DMS53 (cell line): ENCODE results near the gene RPS19BP1.
A peak's percentile ranks its signal among the peaks of the same experiment; 100 is the strongest.

Source experiments
- DNase-seq: peaks from one replicate; lab custom pipeline; 2025; lab: John Stamatoyannopoulos, UW

The RPS19BP1 gene

DNA sequence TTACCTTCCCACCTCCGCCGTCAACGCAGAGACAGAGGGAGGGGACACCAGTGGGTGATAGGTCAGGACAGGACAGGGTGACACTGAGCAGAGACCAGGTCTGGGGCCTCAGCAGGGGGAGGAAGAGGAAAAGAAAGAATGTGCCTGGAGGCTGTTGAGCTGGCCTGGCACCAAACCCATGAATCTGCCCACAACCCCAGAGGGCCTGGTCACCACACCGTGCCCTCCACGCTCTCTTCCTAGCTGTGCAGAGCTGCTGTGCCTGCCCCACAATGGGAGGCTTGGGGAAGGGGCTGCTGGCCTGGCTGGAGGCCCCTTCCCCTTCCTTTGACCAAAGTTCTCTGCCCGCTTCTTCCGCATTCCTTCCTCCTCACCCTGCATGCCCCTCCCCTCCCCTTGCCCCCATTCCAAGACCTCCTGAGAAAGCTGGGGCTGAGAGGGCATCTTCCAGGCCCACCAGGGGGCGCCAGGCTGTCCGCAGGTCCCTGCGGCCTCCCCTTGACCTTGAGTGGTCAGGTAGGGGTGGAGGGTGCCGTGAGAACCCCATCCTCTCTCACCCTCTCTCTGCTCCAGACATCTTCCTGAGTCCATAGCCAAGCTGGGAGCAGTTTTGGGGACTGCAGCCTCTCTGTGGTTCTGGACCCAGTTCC, 27.0 kb upstream of the RPS19BP1 start:
- peak; percentile 46 for DNase-seq

DNA sequence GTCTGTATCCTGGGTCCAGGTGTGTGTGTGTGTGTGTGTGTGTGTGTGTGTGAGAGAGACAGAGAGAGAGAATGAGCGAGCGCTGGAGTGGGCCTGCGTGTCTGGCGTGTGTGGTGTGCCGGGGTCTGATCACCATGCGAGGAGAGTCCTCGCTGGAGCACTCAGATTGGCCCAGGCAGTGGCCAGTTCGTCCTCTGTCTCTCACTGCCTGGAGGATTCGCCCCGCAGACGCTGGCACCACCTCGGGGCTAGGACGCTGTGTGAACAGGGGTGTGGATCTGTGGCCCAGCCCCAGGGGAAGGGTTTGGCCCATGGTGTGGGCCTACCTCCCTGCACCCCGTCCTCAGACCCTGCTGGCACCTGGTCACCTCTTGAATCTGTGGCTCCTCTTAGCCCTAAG, 26.4 kb upstream of the RPS19BP1 start:
- no peak for DNase-seq

DNA sequence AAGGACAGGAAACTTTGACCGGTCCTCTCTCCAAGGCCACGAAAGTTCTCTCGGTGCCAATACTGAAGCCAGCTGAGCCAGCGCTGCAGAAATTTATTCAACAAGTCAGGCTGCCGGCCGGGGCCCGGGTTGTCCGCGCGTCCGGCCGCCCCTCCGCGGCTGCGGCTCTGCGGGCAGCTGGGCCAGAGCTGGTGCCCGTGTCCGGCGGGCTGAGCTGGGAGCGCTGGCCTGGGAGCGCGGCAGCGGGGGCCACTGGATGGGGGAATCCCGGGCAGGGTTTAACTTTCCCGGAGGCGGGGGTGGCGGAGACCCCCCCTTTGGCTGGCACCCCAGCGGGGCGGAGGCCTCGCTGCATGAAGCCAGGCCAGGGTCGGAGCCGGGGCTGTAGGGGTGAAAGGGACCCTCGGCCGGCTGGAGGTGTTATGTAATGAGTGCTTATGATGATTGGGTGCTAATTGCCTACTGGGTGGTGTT, 25.7 kb upstream of the RPS19BP1 start:
- DNase-seq = peak; percentile 27

DNA sequence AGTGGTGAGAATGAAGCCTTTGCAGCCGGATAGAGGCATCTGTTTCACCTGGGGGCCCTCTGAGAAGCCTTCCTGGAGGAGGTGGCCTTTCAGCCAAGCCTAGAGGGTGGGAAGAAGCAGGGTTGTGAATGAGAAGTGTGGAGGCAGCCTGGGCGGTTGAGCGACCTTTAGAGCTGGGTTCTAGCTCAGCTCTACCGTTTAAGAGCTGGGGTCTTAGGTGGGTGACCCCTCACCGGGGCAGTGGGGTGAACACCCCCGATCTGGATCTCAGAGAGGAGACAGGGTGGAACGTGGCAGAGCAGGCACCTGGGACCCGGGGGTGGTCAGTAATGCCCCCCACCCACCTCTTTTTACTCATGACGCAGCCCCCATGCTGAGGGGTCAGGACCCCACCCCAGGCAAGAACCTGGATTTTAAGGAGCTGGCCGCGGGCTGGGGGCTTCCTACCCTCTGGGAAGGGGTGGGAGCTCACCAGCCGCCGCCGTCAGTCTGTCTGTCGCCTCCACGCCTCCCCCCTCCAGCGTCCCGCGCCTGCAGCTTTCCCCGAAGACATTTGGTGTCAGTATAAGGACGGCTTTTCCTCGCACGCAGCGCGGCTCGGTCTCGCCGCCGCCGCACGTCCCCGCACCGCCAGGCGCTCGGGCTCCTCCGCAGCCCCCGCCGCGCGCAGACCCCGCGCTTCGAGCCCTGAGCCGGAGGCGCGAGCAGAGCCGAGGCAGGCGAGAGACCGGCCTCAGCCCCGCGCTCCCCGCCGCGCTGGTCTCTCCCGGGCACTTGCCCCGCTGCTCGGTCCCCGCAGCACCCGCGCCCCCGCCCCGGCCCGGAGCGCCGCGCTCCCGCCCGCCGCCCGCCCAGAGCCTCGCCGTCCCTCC, 24.7 kb upstream of the RPS19BP1 start:
- peak; percentile 58 for DNase-seq

DNA sequence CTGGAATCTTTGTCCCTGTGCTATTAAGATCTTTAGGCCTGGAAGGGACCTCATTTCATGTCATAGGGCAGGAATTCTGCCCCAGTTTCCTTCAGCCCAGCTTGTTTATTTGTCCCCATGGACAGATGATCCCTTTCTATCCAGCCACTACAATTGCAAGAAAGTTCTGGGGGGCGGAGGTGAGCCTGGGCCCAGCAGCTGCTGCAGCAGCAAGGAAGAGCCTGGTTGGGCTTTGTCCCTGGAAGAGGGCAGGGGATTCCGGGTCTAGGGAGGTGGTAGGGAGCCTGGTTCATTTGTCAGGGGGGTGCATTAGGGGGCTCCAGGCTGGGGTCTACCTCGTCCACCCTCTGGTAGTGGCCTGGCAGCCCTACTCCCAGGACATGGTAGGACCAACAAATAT, 21.6 kb upstream of the RPS19BP1 start:
- no peak for DNase-seq

DNA sequence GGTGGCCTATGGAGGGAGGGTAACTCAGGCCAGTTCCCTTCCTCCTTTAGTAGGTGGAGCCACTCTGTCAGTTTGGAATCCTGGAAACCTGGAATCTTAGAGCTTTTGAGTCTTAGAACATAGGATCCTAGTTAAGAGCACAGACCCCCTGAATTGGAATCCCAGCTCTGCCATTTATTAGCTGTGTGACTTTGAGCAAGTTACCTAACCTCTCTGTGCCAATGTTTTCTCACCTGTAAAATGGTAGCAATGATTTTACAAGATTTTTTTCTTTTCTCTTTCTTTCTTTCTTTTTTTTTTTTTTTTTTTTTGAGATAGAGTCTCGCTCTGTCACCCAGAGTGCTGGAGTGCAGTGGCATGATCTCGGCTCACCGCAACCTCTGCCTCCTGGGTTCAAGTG, 20.9 kb upstream of the RPS19BP1 start:
- no peak for DNase-seq

DNA sequence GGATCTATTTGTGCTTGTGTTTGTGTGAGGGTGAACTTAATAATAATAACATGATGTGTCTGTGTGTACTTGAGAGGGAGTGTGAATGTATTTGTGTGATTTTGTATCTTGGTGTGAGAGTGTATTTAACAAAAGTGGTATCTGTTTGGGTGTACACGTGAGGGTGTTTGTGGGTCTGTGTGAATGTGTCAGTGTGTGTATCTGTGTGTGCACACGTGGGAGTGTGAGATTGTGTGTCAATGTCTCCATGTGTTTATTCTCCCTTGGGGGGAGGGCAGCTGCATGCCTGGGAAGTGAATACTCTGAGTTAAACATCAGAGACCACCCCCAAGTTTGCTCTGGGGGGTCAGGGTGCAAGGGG, 15.0 kb upstream of the RPS19BP1 start:
- no peak for DNase-seq

DNA sequence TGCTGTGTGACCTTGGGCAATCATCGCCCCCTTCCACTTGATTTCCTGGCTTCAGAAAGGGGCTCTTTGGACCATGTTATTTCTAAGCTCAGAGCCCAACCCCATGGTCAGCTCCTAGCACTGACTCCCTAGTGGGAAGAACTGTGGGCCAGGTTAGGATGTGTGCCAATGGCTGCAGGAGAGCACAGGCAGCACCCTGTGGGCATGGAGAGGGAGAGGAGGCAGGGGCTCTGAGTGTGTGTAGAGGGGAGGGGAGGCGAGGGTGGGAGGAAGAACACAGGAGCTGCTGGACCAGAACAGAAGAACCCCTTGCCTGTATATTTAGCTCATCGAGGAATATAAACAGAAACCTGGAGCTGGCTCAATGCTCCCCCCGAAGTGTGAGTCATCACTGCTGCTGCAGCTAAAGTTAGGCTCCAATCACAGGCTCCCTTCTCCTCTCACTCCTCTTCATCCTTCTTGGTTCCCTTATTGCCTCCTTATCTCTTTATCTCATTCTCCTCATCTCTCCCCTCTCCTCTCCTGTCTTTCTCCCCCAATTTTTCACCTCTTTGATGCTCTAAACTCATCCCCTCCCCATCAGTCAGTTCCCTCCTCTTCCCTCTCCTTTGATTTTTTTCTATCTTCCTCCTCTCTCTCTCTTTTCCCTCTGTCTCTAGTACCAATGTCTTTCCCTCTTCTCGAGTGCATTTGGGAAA, 14.5 kb upstream of the RPS19BP1 start:
- DNase-seq = peak; percentile 53

DNA sequence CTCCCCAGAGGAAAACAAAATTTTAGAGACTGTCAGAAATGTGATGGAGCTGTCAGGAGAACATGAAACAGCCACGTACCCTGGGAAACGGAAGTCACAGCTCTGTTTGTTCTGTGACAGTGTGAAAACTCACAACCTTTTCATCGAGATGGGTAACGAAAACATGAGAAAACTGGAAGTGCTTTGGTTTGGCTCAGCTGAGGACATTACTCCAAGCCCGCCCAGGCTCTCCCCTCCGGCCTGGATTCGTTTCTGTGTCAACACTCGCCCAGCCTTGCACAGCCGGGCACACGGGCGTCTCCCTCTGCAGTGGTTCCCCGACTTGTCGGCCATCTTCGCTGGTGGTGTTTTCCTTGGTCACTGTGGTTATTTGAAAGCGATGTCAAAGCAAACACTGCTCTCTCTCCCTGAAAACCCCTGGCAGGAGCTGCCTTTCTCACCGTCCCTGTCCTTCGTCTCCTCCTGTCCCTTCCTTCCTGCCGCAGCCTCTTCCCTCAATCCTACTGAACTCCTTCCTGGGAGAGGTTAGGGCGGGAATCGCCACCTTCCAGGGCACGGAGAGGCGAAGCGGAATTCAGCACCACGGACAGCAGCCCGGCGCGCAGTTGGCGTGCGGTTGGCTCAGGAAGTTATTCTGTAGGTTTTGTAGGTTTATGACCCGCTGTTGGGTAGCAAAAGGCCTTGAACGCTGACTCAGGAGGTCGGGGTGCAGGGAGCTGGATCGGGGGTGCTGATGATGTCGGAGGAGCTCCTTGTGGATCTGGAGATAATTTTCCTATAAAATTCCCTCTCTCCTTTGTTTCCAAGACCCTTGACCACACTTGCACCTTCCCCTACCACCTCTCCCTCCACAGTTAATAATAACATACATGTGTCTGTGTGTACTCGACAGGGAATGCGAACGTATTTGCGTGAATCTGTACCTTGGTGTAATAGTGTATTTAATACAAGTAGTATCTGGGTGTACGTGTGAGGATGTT, 13.1 kb upstream of the RPS19BP1 start:
- DNase-seq = peak; percentile 66

DNA sequence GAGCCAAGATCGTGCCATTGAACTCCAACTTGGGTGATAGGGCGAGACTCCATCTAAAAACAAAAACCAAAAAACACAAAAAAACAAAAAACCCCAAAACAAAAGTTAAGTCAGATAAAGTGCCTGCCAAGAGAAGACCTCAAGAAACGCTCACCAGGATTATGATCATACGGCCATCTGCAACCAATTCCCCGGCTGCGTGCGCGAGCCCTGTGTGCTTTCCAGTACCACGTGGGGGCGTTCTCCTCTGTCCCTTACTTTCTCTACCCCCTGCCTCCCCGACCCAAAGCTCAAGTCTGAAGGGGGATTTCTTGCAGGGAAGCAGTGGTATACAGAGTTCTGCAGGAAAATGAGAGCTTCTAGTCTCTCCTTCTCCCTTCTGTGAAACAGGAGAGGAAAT, 10.5 kb upstream of the RPS19BP1 start:
- peak; percentile 44 for DNase-seq

DNA sequence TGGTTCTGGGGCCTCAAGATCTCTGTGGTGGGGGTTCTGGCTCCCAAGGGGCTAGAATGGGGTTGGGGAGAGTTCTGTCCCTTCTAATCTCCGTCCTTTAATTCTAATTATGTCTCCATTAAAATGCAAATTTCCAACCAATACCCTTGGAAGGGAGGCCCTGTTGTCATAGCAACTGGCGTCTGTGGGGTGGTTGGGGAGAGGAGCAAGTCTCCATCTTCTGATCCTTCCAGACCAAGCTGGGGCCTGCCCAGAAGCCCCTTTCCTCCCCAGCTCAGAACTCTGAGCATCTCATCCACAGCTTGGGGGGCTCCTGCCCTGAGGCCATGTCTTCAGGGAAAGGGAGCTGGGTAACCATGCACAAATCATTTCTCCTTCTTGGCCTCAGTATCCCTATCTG, 5.4 kb upstream of the RPS19BP1 start:
- DNase-seq = no peak

DNA sequence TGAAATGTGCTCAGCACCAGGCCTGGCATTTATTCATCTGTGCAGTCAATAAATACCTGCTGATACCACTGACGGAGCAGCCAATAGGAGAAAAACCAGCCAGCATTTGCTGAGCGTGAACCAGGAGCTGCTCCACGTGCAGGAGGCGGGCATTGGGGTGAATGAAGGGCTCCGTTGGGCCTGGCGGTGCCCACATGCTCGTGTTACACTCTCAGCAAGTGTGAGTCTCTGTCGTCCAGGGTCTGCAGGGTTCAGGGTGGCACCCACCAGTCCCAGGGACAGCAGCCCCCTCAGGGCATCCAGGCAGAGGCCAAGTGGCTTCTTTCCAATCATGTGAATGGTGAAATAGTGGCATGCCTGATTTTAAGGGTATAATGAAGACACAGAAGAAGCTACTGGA, 4.2 kb upstream of the RPS19BP1 start:
- DNase-seq = no peak

DNA sequence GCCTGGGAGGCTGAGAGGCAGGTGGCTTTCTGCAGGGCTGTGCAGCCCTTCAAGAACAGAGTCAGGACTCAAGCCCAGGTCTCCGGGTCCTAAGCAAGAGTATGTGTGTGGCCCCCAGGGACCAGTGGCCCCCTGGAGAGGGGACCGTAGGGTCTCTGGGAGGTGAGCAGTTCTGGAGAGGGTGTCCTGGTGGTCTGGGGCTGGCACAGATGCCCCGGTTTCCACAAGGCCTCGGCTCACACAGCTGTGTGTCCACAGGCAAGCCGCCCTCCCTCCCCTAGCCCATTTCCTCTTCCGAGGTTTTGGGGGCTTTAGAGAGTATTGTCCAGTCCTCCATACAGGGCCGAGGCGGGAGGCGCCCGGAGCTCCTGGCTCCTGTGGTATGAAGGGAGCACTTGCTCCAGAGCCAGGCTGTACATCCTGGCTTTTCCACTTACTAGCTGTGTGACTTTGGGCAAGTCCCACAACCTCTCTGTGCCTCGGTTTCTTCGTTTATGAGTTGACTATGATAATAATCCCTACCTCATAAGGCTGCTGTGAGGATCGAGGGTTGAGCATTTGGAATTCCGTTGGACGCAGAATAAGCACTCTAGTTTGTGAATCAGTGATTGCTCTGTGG, 3.4 kb upstream of the RPS19BP1 start:
- DNase-seq = no peak

DNA sequence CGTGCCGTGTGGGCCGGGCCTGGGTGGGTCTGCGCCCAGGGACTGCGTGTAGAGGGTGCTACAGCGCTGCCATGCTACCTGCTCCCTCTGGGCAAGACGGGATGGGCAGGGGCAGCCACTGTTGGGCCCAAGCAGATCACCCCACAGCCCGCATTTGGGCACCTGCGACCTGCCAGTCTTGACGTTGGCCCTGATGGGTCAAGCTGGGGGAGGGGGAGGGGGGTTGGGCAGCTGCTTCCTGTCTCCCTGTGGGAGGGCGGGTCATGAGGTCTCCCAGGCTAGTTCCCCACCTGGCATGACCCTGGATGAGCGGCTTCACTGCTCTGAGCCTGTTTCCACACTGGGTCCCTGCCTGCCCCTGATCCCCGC, 2.8 kb upstream of the RPS19BP1 start:
- peak; percentile 51 for DNase-seq

DNA sequence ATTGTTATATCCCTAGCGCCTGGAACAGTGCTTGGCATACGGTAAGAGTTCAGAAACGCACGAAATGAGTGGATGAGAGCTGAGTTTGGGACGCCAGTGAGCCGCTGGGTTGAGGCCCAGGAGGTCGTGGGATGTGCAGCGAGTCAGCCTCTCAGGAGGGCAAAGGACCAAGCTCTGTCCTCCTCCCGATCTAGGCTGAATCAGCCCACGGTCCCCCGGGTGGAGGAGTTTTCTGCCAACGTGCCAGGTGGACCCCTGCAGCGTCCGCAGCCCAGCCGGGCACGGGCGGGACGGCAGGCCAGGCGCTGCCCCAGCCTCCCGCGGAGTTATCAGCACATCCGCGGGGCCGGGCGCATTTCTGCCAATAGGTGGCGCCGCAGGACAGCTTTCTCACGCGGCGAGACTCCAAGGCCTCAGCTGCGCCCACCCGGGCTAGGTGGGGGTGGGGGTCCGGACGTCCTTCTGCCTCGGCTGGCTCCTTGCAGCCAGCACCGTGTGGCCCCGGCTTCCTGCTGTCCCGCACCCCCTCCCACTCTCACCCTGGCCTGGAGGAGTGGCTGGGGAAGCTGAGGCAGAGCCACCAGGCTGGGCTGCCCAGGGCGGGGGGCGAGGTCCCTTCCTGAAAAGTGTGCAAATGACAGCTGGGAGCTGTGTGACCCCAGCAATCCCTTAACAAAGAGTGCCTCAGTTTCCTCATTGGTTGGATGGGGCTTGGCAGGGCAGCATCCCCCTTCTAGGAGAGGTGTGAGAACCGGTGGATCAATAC, 2.2 kb upstream of the RPS19BP1 start:
- DNase-seq = peak; percentile 76

DNA sequence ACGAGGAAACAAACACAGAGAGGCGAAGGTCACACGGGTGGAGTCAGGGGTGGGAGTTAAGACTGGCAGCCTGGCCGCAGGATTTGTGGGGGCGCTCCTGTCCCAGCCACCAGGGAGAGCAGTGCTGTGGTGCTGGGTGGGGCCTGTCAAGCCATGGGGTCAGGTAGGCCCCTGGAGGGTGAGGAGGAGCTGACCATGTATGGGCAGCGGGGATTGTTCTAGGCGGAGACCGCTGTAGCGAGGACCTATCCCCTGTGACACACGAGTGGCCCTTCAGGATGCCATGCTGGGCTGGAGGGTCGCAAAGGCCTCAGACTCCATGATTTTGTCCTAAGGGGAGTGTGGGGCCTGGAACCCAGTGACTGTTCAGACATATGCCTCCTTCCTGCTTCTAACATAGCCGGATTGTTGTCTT, 1.6 kb upstream of the RPS19BP1 start:
- DNase-seq = no peak

DNA sequence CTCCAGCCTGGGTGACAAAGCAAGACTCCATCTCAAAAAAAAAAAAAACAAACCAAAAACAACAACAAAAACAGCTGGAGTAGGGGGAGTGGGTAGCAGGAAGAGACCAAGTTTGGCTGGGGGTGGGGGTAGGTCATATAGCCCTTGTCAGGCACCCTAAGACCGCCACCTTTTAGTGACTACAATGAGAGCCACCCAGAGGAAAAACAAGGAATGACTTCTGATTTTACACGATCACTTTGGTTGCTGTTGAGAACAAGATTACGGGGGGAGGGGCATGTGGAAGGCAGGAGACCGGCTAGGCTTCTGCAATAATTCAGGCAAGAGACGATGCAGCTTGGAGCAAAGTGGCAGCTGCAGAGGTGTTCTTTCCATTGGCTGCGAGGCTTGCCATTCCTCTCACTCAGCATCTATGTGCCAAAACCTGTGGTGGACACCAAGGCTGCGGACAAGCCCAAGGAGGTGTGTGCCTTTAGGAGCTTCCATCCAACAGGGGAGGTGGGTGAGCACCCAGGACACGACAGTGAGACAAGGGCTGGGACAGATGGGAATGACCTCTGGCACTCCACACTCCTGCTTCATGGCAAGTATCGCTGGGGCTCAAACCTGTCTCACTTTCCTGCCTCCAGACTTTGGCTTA, 1.7 kb downstream of the RPS19BP1 start:
- DNase-seq = peak; percentile 66

DNA sequence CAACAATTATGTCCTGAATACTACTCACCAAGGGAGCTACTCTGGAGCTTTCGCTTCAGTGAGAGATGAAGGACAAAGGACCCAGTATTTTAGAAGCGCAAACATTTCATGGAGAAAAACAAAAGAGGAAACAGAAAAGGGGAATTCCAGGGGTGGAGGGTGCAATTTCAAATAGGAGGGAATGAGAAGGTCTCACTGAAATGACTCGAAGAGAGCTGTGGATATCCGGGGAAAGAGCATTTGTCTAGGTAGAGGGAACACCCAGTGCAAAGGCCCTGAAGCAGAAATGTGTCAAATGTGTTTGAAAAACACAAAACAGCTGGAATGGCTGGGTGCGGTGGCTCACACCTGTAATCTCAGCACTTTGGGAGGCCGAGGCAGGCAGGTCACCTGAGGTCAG, 2.4 kb downstream of the RPS19BP1 start:
- no peak for DNase-seq

DNA sequence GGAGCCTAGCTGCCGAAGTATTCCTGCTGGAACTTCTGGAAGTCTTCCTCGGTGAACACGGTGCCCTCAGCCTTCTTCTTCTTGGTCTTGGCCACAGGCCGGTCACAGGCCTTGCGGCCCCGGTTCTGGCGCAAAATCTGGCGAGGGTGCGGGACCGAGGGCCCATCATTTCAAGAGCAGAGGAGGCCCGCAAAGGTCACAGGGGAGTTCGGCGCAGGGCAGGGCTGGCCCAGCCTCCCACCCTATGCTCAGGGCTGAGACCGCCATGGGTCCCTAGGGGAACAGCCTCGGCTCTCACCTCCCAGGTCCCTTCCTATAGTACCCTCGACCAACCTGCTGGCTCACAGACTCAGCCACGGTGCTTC, 3.1 kb downstream of the RPS19BP1 start:
- no peak for DNase-seq
